ENCODE data around the gene SLC35F1.

DNA sequence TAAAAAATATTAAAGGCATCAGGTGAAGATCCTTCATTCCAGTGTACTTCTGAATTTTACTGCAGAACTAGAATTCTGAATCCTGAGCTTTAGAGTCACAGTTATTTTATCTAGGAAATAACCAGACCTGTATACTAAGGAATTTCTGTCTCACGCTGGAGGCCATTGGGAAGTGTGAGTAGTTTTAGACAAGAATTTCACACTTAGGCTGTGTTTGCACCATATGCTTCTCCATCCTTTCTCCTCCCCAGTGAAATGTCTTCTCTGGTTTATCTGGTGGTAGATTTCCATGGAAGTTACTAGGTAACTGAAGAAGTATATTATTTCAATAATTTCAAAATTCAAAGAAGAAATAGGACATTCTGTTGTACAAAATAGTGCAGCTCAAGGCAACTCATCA, 83.1 kb downstream of the SLC35F1 start:
- no peak for TF ChIP-seq POLR2AphosphoS5 (IDR thresholded peaks at IDR 0.05)
- TF ChIP-seq, protein P1, sequence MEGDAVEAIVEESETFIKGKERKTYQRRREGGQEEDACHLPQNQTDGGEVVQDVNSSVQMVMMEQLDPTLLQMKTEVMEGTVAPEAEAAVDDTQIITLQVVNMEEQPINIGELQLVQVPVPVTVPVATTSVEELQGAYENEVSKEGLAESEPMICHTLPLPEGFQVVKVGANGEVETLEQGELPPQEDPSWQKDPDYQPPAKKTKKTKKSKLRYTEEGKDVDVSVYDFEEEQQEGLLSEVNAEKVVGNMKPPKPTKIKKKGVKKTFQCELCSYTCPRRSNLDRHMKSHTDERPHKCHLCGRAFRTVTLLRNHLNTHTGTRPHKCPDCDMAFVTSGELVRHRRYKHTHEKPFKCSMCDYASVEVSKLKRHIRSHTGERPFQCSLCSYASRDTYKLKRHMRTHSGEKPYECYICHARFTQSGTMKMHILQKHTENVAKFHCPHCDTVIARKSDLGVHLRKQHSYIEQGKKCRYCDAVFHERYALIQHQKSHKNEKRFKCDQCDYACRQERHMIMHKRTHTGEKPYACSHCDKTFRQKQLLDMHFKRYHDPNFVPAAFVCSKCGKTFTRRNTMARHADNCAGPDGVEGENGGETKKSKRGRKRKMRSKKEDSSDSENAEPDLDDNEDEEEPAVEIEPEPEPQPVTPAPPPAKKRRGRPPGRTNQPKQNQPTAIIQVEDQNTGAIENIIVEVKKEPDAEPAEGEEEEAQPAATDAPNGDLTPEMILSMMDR (IDR thresholded peaks at IDR 0.05; ENCODE audit: poor library complexity, severe bottlenecking), result no peak
- TF ChIP-seq TAF1 (IDR thresholded peaks at IDR 0.05; ENCODE audit: low read depth), result no peak
- TF ChIP-seq EP300 (conservative IDR thresholded peaks at IDR 0.05; ENCODE audit: poor library complexity, severe bottlenecking), result no peak
- no peak for TF ChIP-seq EZH2 (IDR thresholded peaks at IDR 0.05; ENCODE audit: borderline replicate concordance, insufficient read depth, low read length, poor library complexity, severe bottlenecking)
- no peak for TF ChIP-seq SMC3 (conservative IDR thresholded peaks at IDR 0.05; ENCODE audit: poor library complexity)

Measured in neural cell (in vitro differentiated cells).